ENCODE results near the gene NVL.

GRCh38 chr1:224294775-224295174 is 35.2 kb downstream of the NVL start:
- TF ChIP-seq, protein P1, sequence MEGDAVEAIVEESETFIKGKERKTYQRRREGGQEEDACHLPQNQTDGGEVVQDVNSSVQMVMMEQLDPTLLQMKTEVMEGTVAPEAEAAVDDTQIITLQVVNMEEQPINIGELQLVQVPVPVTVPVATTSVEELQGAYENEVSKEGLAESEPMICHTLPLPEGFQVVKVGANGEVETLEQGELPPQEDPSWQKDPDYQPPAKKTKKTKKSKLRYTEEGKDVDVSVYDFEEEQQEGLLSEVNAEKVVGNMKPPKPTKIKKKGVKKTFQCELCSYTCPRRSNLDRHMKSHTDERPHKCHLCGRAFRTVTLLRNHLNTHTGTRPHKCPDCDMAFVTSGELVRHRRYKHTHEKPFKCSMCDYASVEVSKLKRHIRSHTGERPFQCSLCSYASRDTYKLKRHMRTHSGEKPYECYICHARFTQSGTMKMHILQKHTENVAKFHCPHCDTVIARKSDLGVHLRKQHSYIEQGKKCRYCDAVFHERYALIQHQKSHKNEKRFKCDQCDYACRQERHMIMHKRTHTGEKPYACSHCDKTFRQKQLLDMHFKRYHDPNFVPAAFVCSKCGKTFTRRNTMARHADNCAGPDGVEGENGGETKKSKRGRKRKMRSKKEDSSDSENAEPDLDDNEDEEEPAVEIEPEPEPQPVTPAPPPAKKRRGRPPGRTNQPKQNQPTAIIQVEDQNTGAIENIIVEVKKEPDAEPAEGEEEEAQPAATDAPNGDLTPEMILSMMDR (IDR thresholded peaks at IDR 0.05), result no peak
- no peak for TF ChIP-seq POLR2A (IDR thresholded peaks at IDR 0.05)

Measured in testis (tissue), 2 donors.